HT-29 (cell line): ENCODE measurements around the gene BMPR1A. TPM values are rescaled to one million over a fixed set of nuclear protein-coding genes. Genes with fewer than 3 reads are reported as not detected.
"Not testable (repeated sequence)": the region's sequence is repeated elsewhere in the genome, so short reads cannot be mapped to it uniquely, and the experiment has no call there.

Experiments
- DNase-seq: peaks from one replicate; pipeline ENCODE4 v3.0.0-alpha.2; 2015; ENCODE audit warnings: low spot score
- total RNA-seq: library from RNA; depleted of rRNA; stranded (reverse); fragments of >200 nt; shearing (Covaris generic); gene quantifications from 2 replicates; pipeline ENCODE4 v1.2.3, GENCODE V29; 2014

BMPR1A gene
- total RNA-seq, 1 experiment from 2014 or later, result 11.2 TPM

- DNase-seq, result no peak
Measured at GRCh38 chr10:86729677-86730076, 26.7 kb upstream of the BMPR1A start.

GRCh38 chr10:86730227-86730626, 26.2 kb upstream of the BMPR1A start:
- DNase-seq, result no peak

- no peak for DNase-seq
Measured at GRCh38 chr10:86732771-86733170, 23.6 kb upstream of the BMPR1A start.

GRCh38 chr10:86733260-86733671, 23.2 kb upstream of the BMPR1A start:
- DNase-seq, result no peak

- DNase-seq, result no peak
Measured at GRCh38 chr10:86734207-86734988, 22.0 kb upstream of the BMPR1A start.

GRCh38 chr10:86735278-86735677, 21.1 kb upstream of the BMPR1A start:
- not testable (repeated sequence) for DNase-seq

- no peak for DNase-seq
Measured at GRCh38 chr10:86742230-86742629, 14.2 kb upstream of the BMPR1A start.

GRCh38 chr10:86744067-86744725, 12.2 kb upstream of the BMPR1A start:
- no peak for DNase-seq

GRCh38 chr10:86747796-86748581, 8.4 kb upstream of the BMPR1A start:
- no peak for DNase-seq

- no peak for DNase-seq
Measured at GRCh38 chr10:86749854-86750253, 6.6 kb upstream of the BMPR1A start.

- no peak for DNase-seq
Measured at GRCh38 chr10:86751477-86751876, 4.9 kb upstream of the BMPR1A start.

- DNase-seq, result no peak
Measured at GRCh38 chr10:86752311-86752710, 4.1 kb upstream of the BMPR1A start.

GRCh38 chr10:86753051-86753450, 3.4 kb upstream of the BMPR1A start:
- no peak for DNase-seq

- no peak for DNase-seq
Measured at GRCh38 chr10:86753638-86754434, 2.6 kb upstream of the BMPR1A start.

- DNase-seq, result no peak
Measured at GRCh38 chr10:86755454-86755739, 1.0 kb upstream of the BMPR1A start.

- peak; percentile 79 for DNase-seq
Measured at GRCh38 chr10:86755740-86756510, 494 bp upstream of the BMPR1A start.

- peak; percentile 74 for DNase-seq
Measured at GRCh38 chr10:86757113-86757972, 924 bp downstream of the BMPR1A start.

GRCh38 chr10:86758189-86759072, 2.0 kb downstream of the BMPR1A start:
- DNase-seq, result peak; percentile 41
